Neuronal stem cell (in vitro differentiated cells): ENCODE data around the gene INTS12.

ENCODE experiments used
- DNase-seq: peaks from one replicate; pipeline ENCODE4 v3.0.0-alpha.2; 2013; ENCODE audit warnings: low spot score
- H2AFZ ChIP-seq: one replicate; pipeline ENCODE4 v1.6.1; 2013; ENCODE audit warnings: mild to moderate bottlenecking, low read length, inconsistent platforms
- H2AK5ac ChIP-seq: 2 replicates; pipeline ENCODE4 v1.6.1; 2013; ENCODE audit warnings: low read depth, mild to moderate bottlenecking, inconsistent platforms, low read length, moderate library complexity, mixed read lengths
- H2BK120ac ChIP-seq: 2 replicates; pipeline ENCODE4 v1.6.1; 2013; ENCODE audit warnings: low read depth, mild to moderate bottlenecking, inconsistent platforms, low read length, moderate library complexity, mixed read lengths
- H2BK12ac ChIP-seq: one replicate; pipeline ENCODE4 v1.6.1; 2013; ENCODE audit warnings: low read length, inconsistent platforms
- H2BK15ac ChIP-seq: 2 replicates; pipeline ENCODE4 v1.6.1; 2013; ENCODE audit warnings: mild to moderate bottlenecking, low read length, inconsistent platforms, mixed read lengths
- H2BK5ac ChIP-seq: one replicate; pipeline ENCODE4 v1.6.1; 2013; ENCODE audit warnings: inconsistent platforms, mild to moderate bottlenecking, low read length, moderate library complexity
- H3K14ac ChIP-seq: one replicate; pipeline ENCODE4 v1.6.1; 2013; ENCODE audit warnings: low read length, inconsistent platforms
- H3K18ac ChIP-seq: 2 replicates; pipeline ENCODE4 v1.6.1; 2013; ENCODE audit warnings: low read length, inconsistent platforms
- H3K23ac ChIP-seq: 2 replicates; pipeline ENCODE4 v1.6.1; 2013; ENCODE audit warnings: low read depth, mild to moderate bottlenecking, mixed read lengths, low read length, inconsistent platforms; ENCODE audit not compliant: poor library complexity
- H3K27ac ChIP-seq: replicated peaks from 3 replicates; pipeline ENCODE4 v1.5.1; 2013; ENCODE audit warnings: low read length, inconsistent platforms
- H3K27me3 ChIP-seq, 3 experiments: 2 replicates each; pipeline ENCODE4 v1.6.1; 2013; ENCODE audit warnings: low read length in 3 of 3, mild to moderate bottlenecking in 2 of 3, inconsistent platforms in 1 of 3, low read depth in 1 of 3, mixed read lengths in 1 of 3, moderate library complexity in 1 of 3; ENCODE audit not compliant: control insufficient read depth in 3 of 3, insufficient read depth in 3 of 3
- H3K36me3 ChIP-seq, 2 donors: replicated peaks in 1 of 2; 2 replicates each; pipeline ENCODE4 v1.6.1; 2013; ENCODE audit warnings: low read length in 2 of 2; ENCODE audit not compliant: control insufficient read depth in 2 of 2, insufficient read depth in 2 of 2
- H3K4ac ChIP-seq: 2 replicates; pipeline ENCODE4 v1.6.1; 2013; ENCODE audit warnings: inconsistent platforms, mild to moderate bottlenecking, low read length, moderate library complexity
- H3K4me1 ChIP-seq, 2 donors: 1 replicate in 1 of 2; 2 replicates in 1 of 2; pipeline ENCODE4 v1.6.1; 2013; ENCODE audit warnings: low read length in 2 of 2, low read depth in 1 of 2; ENCODE audit not compliant: control insufficient read depth in 2 of 2, insufficient read depth in 1 of 2
- H3K4me2 ChIP-seq: one replicate; pipeline ENCODE4 v1.6.1; 2013; ENCODE audit warnings: mild to moderate bottlenecking, low read length, inconsistent platforms; ENCODE audit not compliant: insufficient read depth, poor library complexity, severe bottlenecking
- H3K4me3 ChIP-seq, 2 donors: 2 replicates each; pipeline ENCODE4 v1.5.1; 2013; ENCODE audit warnings: low read length in 2 of 2, mild to moderate bottlenecking in 2 of 2, inconsistent platforms in 1 of 2, moderate library complexity in 1 of 2
- H3K79me1 ChIP-seq: one replicate; pipeline ENCODE4 v1.6.1; 2013; ENCODE audit warnings: low read depth, mild to moderate bottlenecking, inconsistent platforms, low read length, moderate library complexity
- H3K9ac ChIP-seq: one replicate; pipeline ENCODE4 v1.6.1; 2013; ENCODE audit warnings: mild to moderate bottlenecking, low read depth, low read length, inconsistent platforms; ENCODE audit not compliant: poor library complexity
- H3K9me3 ChIP-seq, 2 donors: replicated peaks in 1 of 2; 2 replicates each; pipeline versions ENCODE3 to v1.6.1; 2013; ENCODE audit warnings: low read length in 2 of 2, mild to moderate bottlenecking in 2 of 2, inconsistent platforms in 1 of 2, low read depth in 1 of 2, mixed read lengths in 1 of 2, moderate library complexity in 1 of 2; ENCODE audit not compliant: control insufficient read depth in 2 of 2, insufficient read depth in 1 of 2
- H4K8ac ChIP-seq: one replicate; pipeline ENCODE4 v1.6.1; 2013; ENCODE audit warnings: low read depth, mild to moderate bottlenecking, inconsistent platforms, low read length, moderate library complexity
- H4K91ac ChIP-seq: one replicate; pipeline ENCODE4 v1.6.1; 2013; ENCODE audit warnings: low read length, low read depth, mild to moderate bottlenecking, inconsistent platforms; ENCODE audit not compliant: poor library complexity
- WGBS, 2 donors: extraction: QIAGEN DNeasy Blood & Tissue Kit; methylation state at CpG; one replicate each; pipeline ENCODE4 v1.1.7; 2013; ENCODE audit warnings: missing lambda C conversion rate in 2 of 2, mixed read lengths in 1 of 2; ENCODE audit not compliant: insufficient read length in 2 of 2, insufficient replicate concordance in 1 of 2; ENCODE audit errors: extremely low coverage in 2 of 2; 5-methylcytosine and 5-hydroxymethylcytosine counted together

The INTS12 gene

DNA sequence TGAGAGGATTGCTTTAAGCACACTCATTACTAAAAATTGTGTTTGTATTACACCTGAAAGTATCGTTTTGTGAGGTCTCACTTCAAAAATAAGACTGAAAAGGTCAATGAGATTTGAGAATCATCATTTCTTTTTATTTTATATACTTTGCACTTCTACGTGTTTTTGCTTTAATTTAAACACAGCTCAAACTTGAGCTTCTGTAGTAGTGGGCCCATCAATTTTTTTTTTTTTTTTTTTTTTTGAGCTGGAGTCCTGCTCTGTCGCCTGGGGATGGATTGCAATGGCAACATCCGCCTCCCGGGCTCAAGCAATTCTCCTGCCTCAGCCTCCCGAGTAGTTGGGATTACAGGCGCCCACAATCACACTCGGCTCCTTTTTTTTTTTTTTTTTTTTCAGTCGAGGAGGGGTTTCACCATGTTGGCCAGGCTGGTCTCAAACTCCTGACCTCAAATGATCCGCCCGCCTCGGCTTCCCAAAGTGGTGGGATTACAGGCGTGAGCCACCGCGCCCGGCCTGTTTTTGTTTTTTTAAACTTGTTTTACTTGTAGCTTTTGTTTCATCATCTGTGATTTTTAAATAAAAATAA, 1.6 kb upstream of the INTS12 start:
- Histone ChIP-seq H3K4me2 (no peak overlapping the region), H2BK15ac (no peak overlapping the region), H3K14ac (no peak overlapping the region), H3K27ac (no peak overlapping the region), H2BK12ac (no peak overlapping the region), H3K4me3 (peak overlapping the region in 1 of 2 donors; percentile 85), H2AK5ac (no peak overlapping the region), H2BK5ac (no peak overlapping the region), H2BK120ac (no peak overlapping the region), H3K9ac (no peak overlapping the region), H3K36me3 (no peaks in the 10 kb centered on the region), H3K23ac (no peak overlapping the region), H4K91ac (no peak overlapping the region), H4K8ac (no peak overlapping the region), H3K4me1 (peaks cover 0 to 3% of the 10 kb centered on the region in 2 donors), H3K18ac (no peak overlapping the region), H2AFZ (no peak overlapping the region), H3K9me3 (no peaks in the 10 kb centered on the region), H3K4ac (no peak overlapping the region), H3K27me3 (no peaks in the 10 kb centered on the region), H3K79me1 (no peaks in the 10 kb centered on the region)
- WGBS, 2 donors = no CpG with 5 or more reads among the region's 16 CpGs
- no peak for DNase-seq

- Histone ChIP-seq H2AK5ac (peak overlapping the region; percentile 7), H4K91ac (no peak overlapping the region), H3K4me1 (peaks cover 0 to 3% of the 10 kb centered on the region in 2 donors), H2AFZ (peak overlapping the region; percentile 96), H4K8ac (peak overlapping the region; percentile 82), H3K23ac (peak overlapping the region; percentile 97), H3K18ac (peak overlapping the region; percentile 99), H3K9ac (peak overlapping the region; percentile 97), H3K4me3 (peak overlapping the region; percentile 85 to 93), H2BK5ac (peak overlapping the region; percentile 82), H3K9me3 (no peaks in the 10 kb centered on the region), H2BK15ac (peak overlapping the region; percentile 58), H3K36me3 (no peaks in the 10 kb centered on the region), H2BK120ac (no peak overlapping the region), H2BK12ac (no peak overlapping the region), H3K4me2 (peak overlapping the region; percentile 81), H3K79me1 (no peaks in the 10 kb centered on the region), H3K27me3 (no peaks in the 10 kb centered on the region), H3K27ac (peak overlapping the region; percentile 92), H3K4ac (no peak overlapping the region), H3K14ac (no peak overlapping the region)
- DNase-seq = no peak
- no CpG with 5 or more reads among the region's 11 CpGs for WGBS, 2 donors
Observed at GRCh38 chr4:105709081-105709450, 577 bp upstream of the INTS12 start.

GRCh38 chr4:105707782-105708180, 708 bp downstream of the INTS12 start:
- Histone ChIP-seq H3K27ac (no peak overlapping the region), H2AFZ (peak overlapping the region; percentile 96), H3K4ac (no peak overlapping the region), H3K9me3 (no peaks in the 10 kb centered on the region), H2BK120ac (no peak overlapping the region), H3K79me1 (no peaks in the 10 kb centered on the region), H2BK5ac (no peak overlapping the region), H3K4me1 (peaks cover 0 to 3% of the 10 kb centered on the region in 2 donors), H3K14ac (no peak overlapping the region), H4K8ac (no peak overlapping the region), H3K36me3 (peaks cover 2 to 4% of the 10 kb centered on the region in 2 donors), H3K18ac (no peak overlapping the region), H2BK15ac (no peak overlapping the region), H3K27me3 (no peaks in the 10 kb centered on the region), H3K9ac (no peak overlapping the region), H3K4me2 (peak overlapping the region; percentile 63), H2BK12ac (no peak overlapping the region), H3K23ac (no peak overlapping the region), H2AK5ac (no peak overlapping the region), H3K4me3 (peak overlapping the region; percentile 85 to 93), H4K91ac (no peak overlapping the region)
- no peak for DNase-seq
- WGBS, 2 donors = no CpG with 5 or more reads among the region's 7 CpGs

- no peaks in the 10 kb centered on the region for H3K4me1 ChIP-seq
- H4K91ac ChIP-seq = no peak overlapping the region
- no peak overlapping the region for H3K23ac ChIP-seq
- WGBS, 2 donors = no CpG with 5 or more reads among the region's 2 CpGs
- no peak for DNase-seq
- H2AFZ ChIP-seq = no peak overlapping the region
- no peaks in the 10 kb centered on the region for H3K9me3 ChIP-seq
- no peak overlapping the region for H2BK5ac ChIP-seq
- no peak overlapping the region for H3K27ac ChIP-seq
- no peaks in the 10 kb centered on the region for H3K79me1 ChIP-seq
- no peak overlapping the region for H2BK120ac ChIP-seq
- H3K36me3 ChIP-seq = peaks cover 4 to 58% of the 10 kb centered on the region in 2 donors
- no peak overlapping the region for H3K4ac ChIP-seq
- no peak overlapping the region for H2AK5ac ChIP-seq
- H3K9ac ChIP-seq = no peak overlapping the region
- no peak overlapping the region for H3K4me3 ChIP-seq
- no peaks in the 10 kb centered on the region for H3K27me3 ChIP-seq
- H3K18ac ChIP-seq = no peak overlapping the region
- no peak overlapping the region for H2BK12ac ChIP-seq
- H3K4me2 ChIP-seq = no peak overlapping the region
- no peak overlapping the region for H2BK15ac ChIP-seq
- no peak overlapping the region for H3K14ac ChIP-seq
- no peak overlapping the region for H4K8ac ChIP-seq
Observed at GRCh38 chr4:105698607-105699006, 9.9 kb downstream of the INTS12 start.
